Parathyroid adenoma (tissue), 2 donors: ENCODE measurements around the gene PSAP.
A peak's percentile ranks its signal among the peaks of the same experiment; 100 is the strongest.

Experiments
- H2AFZ ChIP-seq: fragments of 300-600 bp; sonication (generic); one replicate; pipeline ENCODE4 v1.7.0; 2017; ENCODE audit warnings: antibody characterized with exemption, mild to moderate bottlenecking
- H3K27ac ChIP-seq: fragments of 300-600 bp; sonication (generic); one replicate; pipeline ENCODE4 v1.7.0; 2017
- H3K27me3 ChIP-seq: fragments of 300-600 bp; sonication (generic); one replicate; pipeline ENCODE4 v1.7.0; 2017; ENCODE audit warnings: low read length; ENCODE audit not compliant: control insufficient read depth, insufficient read depth
- H3K36me3 ChIP-seq: fragments of 300-600 bp; sonication (generic); one replicate; pipeline ENCODE4 v1.7.0; 2017; ENCODE audit warnings: low read length; ENCODE audit not compliant: control insufficient read depth, insufficient read depth
- H3K4me1 ChIP-seq: fragments of 300-600 bp; sonication (generic); one replicate; pipeline ENCODE4 v1.7.0; 2017; ENCODE audit warnings: control low read depth
- H3K4me2 ChIP-seq: fragments of 300-600 bp; sonication (generic); one replicate; pipeline ENCODE4 v1.7.0; 2017; ENCODE audit warnings: low read length
- H3K4me3 ChIP-seq: fragments of 300-600 bp; sonication (generic); one replicate; pipeline ENCODE4 v1.7.0; 2017; ENCODE audit warnings: low read depth, low read length
- H3K79me2 ChIP-seq: fragments of 300-600 bp; sonication (generic); one replicate; pipeline ENCODE4 v1.7.0; 2017; ENCODE audit warnings: control low read depth
- H3K9ac ChIP-seq: fragments of 300-600 bp; sonication (generic); one replicate; pipeline ENCODE4 v1.7.0; 2017; ENCODE audit warnings: mild to moderate bottlenecking
- H3K9me3 ChIP-seq: fragments of 300-600 bp; sonication (generic); one replicate; pipeline ENCODE4 v1.7.0; 2017; ENCODE audit warnings: low read length; ENCODE audit not compliant: control insufficient read depth
- CTCF ChIP-seq: fragments of 300-600 bp; sonication (generic); IDR thresholded peaks from one replicate; pipeline ENCODE4 v1.7.0; 2017; ENCODE audit warnings: antibody characterized with exemption, mild to moderate bottlenecking
- donor health status: primary hyperparathyroidism.

Gene PSAP

DNA sequence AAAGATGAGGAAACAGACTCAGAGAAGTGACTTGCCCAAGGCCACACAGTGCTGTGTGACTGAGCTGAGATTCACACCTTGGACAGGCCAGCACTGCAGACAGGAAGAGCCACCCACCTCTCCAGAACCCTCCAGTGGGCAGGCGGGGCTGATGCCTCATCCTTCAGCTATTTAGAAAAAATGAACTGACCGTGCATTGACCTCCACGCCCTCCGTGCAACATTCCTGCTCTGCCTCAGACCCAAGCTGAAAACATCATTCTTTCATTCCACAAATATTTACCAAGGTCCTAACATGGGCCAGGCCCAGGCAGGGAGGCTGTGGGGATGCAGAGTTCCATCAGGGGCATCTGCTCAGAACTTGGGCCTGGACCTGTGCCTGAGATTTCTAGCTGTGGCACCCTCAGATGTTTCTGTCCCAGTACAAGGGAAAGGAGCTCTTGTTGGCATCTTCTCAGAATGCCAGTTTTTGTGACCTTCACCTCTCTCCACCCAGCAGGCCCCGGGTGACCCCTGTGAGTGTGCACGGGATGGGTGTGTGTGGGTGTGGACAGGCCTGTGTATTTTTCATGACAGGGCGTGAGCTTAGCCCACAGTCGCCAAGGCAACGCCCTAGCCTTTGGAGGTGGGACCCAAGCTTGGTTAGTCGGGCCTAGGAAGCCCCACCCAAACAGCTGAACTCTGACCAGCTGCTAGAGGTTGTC lies 84.2 kb downstream of the PSAP start:
- Histone ChIP-seq H3K36me3 (no peaks in the 10 kb centered on the region), H3K4me1 (no peaks in the 10 kb centered on the region), H3K9me3 (no peaks in the 10 kb centered on the region), H3K27me3 (no peaks in the 10 kb centered on the region), H3K4me2 (no peak overlapping the region), H2AFZ (no peak overlapping the region), H3K79me2 (no peaks in the 10 kb centered on the region), H3K9ac (no peak overlapping the region), H3K4me3 (no peak overlapping the region), H3K27ac (peak overlapping the region; percentile 17)
- TF ChIP-seq CTCF, result no peak
